Peyer's patch (tissue), 4 donors: ENCODE results near the gene SPAAR. TPM values are rescaled to one million over a fixed set of nuclear protein-coding genes. Genes with fewer than 3 reads are reported as not detected.
A peak's percentile ranks its signal among the peaks of the same experiment; 100 is the strongest.
"Not testable (repeated sequence)": the region's sequence is repeated elsewhere in the genome, so short reads cannot be mapped to it uniquely, and the experiment has no call there.

ENCODE experiments used
- DNase-seq, 3 donors: peaks; one replicate each; pipeline ENCODE4 v3.0.0-alpha.2; 2017 to 2019
- H3K27ac ChIP-seq, 4 donors: fragments of 200-600 bp; sonication (generic); one replicate each; pipeline ENCODE4 v1.5.1; 2016 to 2019
- H3K27me3 ChIP-seq, 2 donors: fragments of 200-600 bp; sonication (generic); one replicate each; pipeline ENCODE4 v1.5.1; 2019
- H3K36me3 ChIP-seq, 3 donors: fragments of 200-600 bp; sonication (generic); one replicate each; pipeline ENCODE4 v1.5.1; 2016 to 2019
- H3K4me1 ChIP-seq, 4 donors: fragments of 200-600 bp; sonication (generic); one replicate each; pipeline ENCODE4 v1.5.1; 2016 to 2019
- H3K4me3 ChIP-seq, 4 donors: fragments of 200-600 bp; sonication (generic); 1 replicate in 3 of 4; 2 replicates in 1 of 4; pipeline ENCODE4 v1.5.1; 2016 to 2019; ENCODE audit warnings: mild to moderate bottlenecking in 1 of 4
- H3K9me3 ChIP-seq, 4 donors: fragments of 200-600 bp; sonication (generic); one replicate each; pipeline ENCODE4 v1.5.1; 2016 to 2019; ENCODE audit warnings: mild to moderate bottlenecking in 1 of 4
- CTCF ChIP-seq, 6 experiments: fragments of 450-650 bp in 4 of 6; fragments of 200-600 bp in 2 of 6; sonication (generic) in 1 of 6; IDR thresholded peaks; one replicate each; pipeline ENCODE4 v1.5.1; 2017 to 2019; ENCODE audit warnings: antibody characterized with exemption in 6 of 6, mild to moderate bottlenecking in 3 of 6, moderate library complexity in 1 of 6
- POLR2A ChIP-seq, 2 donors: fragments of 450-650 bp; IDR thresholded peaks; one replicate each; pipeline ENCODE4 v1.5.1; 2017; ENCODE audit warnings: antibody characterized with exemption in 2 of 2, mild to moderate bottlenecking in 2 of 2, moderate library complexity in 2 of 2
- total RNA-seq, 4 donors: library from RNA; depleted of rRNA; stranded (reverse); fragments of >200 nt; gene quantifications; one replicate each; pipeline ENCODE4 v1.1.0, GENCODE V29; 2016

SPAAR gene
- total RNA-seq, 4 donors from 2014 or later, result 0.88 to 17.3 TPM; not detected in 2

GRCh38 chr9:35911690-35912089 lies 2.4 kb downstream of the SPAAR start:
- Histone ChIP-seq H3K4me3 (no peak overlapping the region), H3K4me1 (peaks cover 7 to 76% (median 26%) of the 10 kb centered on the region in 4 donors), H3K27ac (peak overlapping the region in 2 of 4 donors; percentile 34 to 97), H3K36me3 (no peaks in the 10 kb centered on the region), H3K27me3 (no peaks in the 10 kb centered on the region), H3K9me3 (no peaks in the 10 kb centered on the region)
- TF ChIP-seq POLR2A (IDR thresholded peaks at IDR 0.05) (no peak), CTCF (IDR thresholded peaks at IDR 0.05) (no peak)
- DNase-seq, result no peak

GRCh38 chr9:35912791-35913400 lies 3.6 kb downstream of the SPAAR start:
- H3K4me3 ChIP-seq, result no peak overlapping the region
- H3K9me3 ChIP-seq, result no peaks in the 10 kb centered on the region
- peaks cover 2 to 76% (median 24%) of the 10 kb centered on the region in 4 donors for H3K4me1 ChIP-seq
- peak overlapping the region in 1 of 4 donors; percentile 17 for H3K27ac ChIP-seq
- H3K27me3 ChIP-seq, result no peaks in the 10 kb centered on the region
- DNase-seq, result no peak
- TF ChIP-seq POLR2A (IDR thresholded peaks at IDR 0.05) (no peak), CTCF (IDR thresholded peaks at IDR 0.05) (no peak)
- H3K36me3 ChIP-seq, result no peaks in the 10 kb centered on the region

- DNase-seq, H3K9me3 ChIP-seq, H3K4me3 ChIP-seq, H3K27me3 ChIP-seq, H3K36me3 ChIP-seq: not testable (repeated sequence)
- H3K27ac ChIP-seq, result peak overlapping the region in 1 of 4 donors; percentile 17
- H3K4me1 ChIP-seq, result peaks cover 0 to 75% (median 21%) of the 10 kb centered on the region in 4 donors
Observed at GRCh38 chr9:35913429-35913828, 4.1 kb downstream of the SPAAR start.

- Histone ChIP-seq H3K36me3 (no peaks in the 10 kb centered on the region), H3K27ac (peak overlapping the region; percentile 31 to 80 (median 60)), H3K27me3 (no peaks in the 10 kb centered on the region), H3K4me1 (peaks cover 0 to 75% (median 15%) of the 10 kb centered on the region in 4 donors), H3K9me3 (no peaks in the 10 kb centered on the region), H3K4me3 (no peak overlapping the region)
- peak in 1 of 2 donors; percentile 32 for TF ChIP-seq POLR2A (IDR thresholded peaks at IDR 0.05)
- TF ChIP-seq CTCF (IDR thresholded peaks at IDR 0.05), result no peak
- peak in 2 of 3 donors; percentile 76 to 79 for DNase-seq
Observed at GRCh38 chr9:35914301-35914807, 5.1 kb downstream of the SPAAR start.

GRCh38 chr9:35915681-35916294 lies 6.5 kb downstream of the SPAAR start:
- no peaks in the 10 kb centered on the region for H3K36me3 ChIP-seq
- H3K27me3 ChIP-seq, result no peaks in the 10 kb centered on the region
- no peaks in the 10 kb centered on the region for H3K9me3 ChIP-seq
- DNase-seq, result peak in 2 of 3 donors; percentile 48 to 60
- peaks cover 0 to 75% (median 4%) of the 10 kb centered on the region in 4 donors for H3K4me1 ChIP-seq
- TF ChIP-seq POLR2A (IDR thresholded peaks at IDR 0.05) (no peak), CTCF (IDR thresholded peaks at IDR 0.05) (no peak)
- no peak overlapping the region for H3K4me3 ChIP-seq
- H3K27ac ChIP-seq, result peak overlapping the region in 3 of 4 donors; percentile 68 to 75 (median 75)

GRCh38 chr9:35917261-35917660 lies 8.0 kb downstream of the SPAAR start:
- TF ChIP-seq CTCF (IDR thresholded peaks at IDR 0.05) (no peak), POLR2A (IDR thresholded peaks at IDR 0.05) (no peak)
- Histone ChIP-seq H3K27me3 (no peaks in the 10 kb centered on the region), H3K9me3 (no peaks in the 10 kb centered on the region), H3K36me3 (no peaks in the 10 kb centered on the region), H3K4me1 (peaks cover 0 to 67% (median 4%) of the 10 kb centered on the region in 4 donors), H3K27ac (peak overlapping the region in 1 of 4 donors; percentile 60), H3K4me3 (no peak overlapping the region)
- no peak for DNase-seq
